Activated CD8-positive, alpha-beta memory T cell treated with anti-CD3 and anti-CD28 coated beads, Interleukin-2, amount 10 ng/mL, durations not matched to agents 7 days and 5 days (primary cell): ENCODE results near the gene NFATC2. TPM values are rescaled to one million over a fixed set of nuclear protein-coding genes. Genes with fewer than 3 reads are reported as not detected.
"Not testable (repeated sequence)": the region's sequence is repeated elsewhere in the genome, so short reads cannot be mapped to it uniquely, and the experiment has no call there.

Experiments used
- ATAC-seq: fragments of 150-1000 bp; cut with Tn5 transposase; one replicate; pipeline ENCODE4 v1.10.0; 2021; ENCODE audit warnings: moderate library complexity
- CTCF ChIA-PET: fragments of 350-600 bp; sonication (Branson Sonifier 250); formaldehyde crosslinking; loops from one replicate; lab custom pipeline; 2021; ENCODE audit warnings: antibody characterized with exemption; lab: Charles Lee
- DNase-seq: peaks from one replicate; pipeline ENCODE4 v3.0.0-alpha.2; 2020
- H3K27ac Mint-ChIP-seq: one replicate; pipeline ENCODE4 v1.8.0; 2021; ENCODE audit warnings: mild to moderate bottlenecking, mixed read lengths
- H3K27me3 Mint-ChIP-seq: one replicate; pipeline ENCODE4 v1.8.0; 2021; ENCODE audit warnings: mixed read lengths
- H3K36me3 Mint-ChIP-seq: one replicate; pipeline ENCODE4 v1.8.0; 2021; ENCODE audit warnings: mild to moderate bottlenecking, mixed read lengths
- H3K4me1 Mint-ChIP-seq: one replicate; pipeline ENCODE4 v1.8.0; 2021; ENCODE audit warnings: mixed read lengths
- H3K4me3 Mint-ChIP-seq: one replicate; pipeline ENCODE4 v1.8.0; 2021; ENCODE audit warnings: mild to moderate bottlenecking, moderate library complexity, mixed read lengths
- H3K9me3 Mint-ChIP-seq: one replicate; pipeline ENCODE4 v1.8.0; 2022; ENCODE audit warnings: low read depth, mixed read lengths
- total RNA-seq, 2 experiments: library from RNA; stranded (reverse); gene quantifications; one replicate each; pipeline ENCODE4 v1.2.3, GENCODE V29; 2021

NFATC2 gene
- total RNA-seq, 2 experiments from 2014 or later: 39.9 to 59.0 TPM

GRCh38 chr20:51543422-51543788, 886 bp upstream of the NFATC2 start:
- DNase-seq (no peak), ATAC-seq (no peak)
- H3K4me3 Mint-ChIP-seq: peak overlapping the region; percentile 62
- CTCF ChIA-PET: interaction anchor here (1.0 to 6.1 kb wide), 9 partner anchors 11 to 158 kb away, joined by 3 to 45 read pairs (median 10); no protein-coding TSS in a partner anchor
- peaks cover 32% of the 10 kb centered on the region for H3K4me1 Mint-ChIP-seq
- peaks cover 20% of the 10 kb centered on the region for H3K36me3 Mint-ChIP-seq
- no peaks in the 10 kb centered on the region for H3K9me3 Mint-ChIP-seq
- peaks cover 43% of the 10 kb centered on the region for H3K27me3 Mint-ChIP-seq
- H3K27ac Mint-ChIP-seq: peak overlapping the region; percentile 70

DNA sequence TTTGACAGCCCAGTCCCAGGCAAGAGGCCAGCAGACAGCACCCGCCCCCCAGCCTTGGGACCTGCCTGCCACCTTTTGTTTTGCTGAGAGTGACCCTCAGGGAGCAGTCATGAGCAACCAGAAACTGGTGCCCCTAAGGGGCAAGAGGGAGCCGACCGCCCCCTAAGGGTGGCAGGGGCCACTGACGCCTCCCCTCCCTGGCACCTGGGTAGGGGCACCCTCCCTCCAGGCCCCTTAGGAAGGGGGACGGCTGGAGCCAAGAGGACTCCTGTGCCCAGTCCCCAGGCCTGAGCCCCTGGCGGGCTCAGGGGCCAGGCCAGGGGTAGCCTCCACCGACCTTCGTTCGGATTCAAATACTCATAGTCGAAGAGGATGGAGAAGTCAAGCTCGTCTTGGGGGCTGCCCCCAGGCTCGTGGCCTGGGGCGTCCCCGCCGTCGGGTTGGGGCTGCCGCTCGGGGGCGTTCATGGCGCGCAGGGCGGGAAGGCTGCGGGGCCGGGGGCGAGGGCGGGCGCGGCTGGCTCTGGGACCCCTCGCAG, 417 bp downstream of the NFATC2 start:
- Mint-ChIP-seq H3K4me1 (peaks cover 45% of the 10 kb centered on the region), H3K27me3 (peaks cover 36% of the 10 kb centered on the region), H3K27ac (peak overlapping the region; percentile 99), H3K9me3 (no peaks in the 10 kb centered on the region), H3K4me3 (peak overlapping the region; percentile 97), H3K36me3 (peaks cover 33% of the 10 kb centered on the region)
- CTCF ChIA-PET: interaction anchor here (0.6 to 6.1 kb wide), 26 partner anchors 10 to 156 kb away, joined by 3 to 45 read pairs (median 4); no protein-coding TSS in a partner anchor
- ATAC-seq (peak; percentile 42), DNase-seq (peak; percentile 77)

DNA sequence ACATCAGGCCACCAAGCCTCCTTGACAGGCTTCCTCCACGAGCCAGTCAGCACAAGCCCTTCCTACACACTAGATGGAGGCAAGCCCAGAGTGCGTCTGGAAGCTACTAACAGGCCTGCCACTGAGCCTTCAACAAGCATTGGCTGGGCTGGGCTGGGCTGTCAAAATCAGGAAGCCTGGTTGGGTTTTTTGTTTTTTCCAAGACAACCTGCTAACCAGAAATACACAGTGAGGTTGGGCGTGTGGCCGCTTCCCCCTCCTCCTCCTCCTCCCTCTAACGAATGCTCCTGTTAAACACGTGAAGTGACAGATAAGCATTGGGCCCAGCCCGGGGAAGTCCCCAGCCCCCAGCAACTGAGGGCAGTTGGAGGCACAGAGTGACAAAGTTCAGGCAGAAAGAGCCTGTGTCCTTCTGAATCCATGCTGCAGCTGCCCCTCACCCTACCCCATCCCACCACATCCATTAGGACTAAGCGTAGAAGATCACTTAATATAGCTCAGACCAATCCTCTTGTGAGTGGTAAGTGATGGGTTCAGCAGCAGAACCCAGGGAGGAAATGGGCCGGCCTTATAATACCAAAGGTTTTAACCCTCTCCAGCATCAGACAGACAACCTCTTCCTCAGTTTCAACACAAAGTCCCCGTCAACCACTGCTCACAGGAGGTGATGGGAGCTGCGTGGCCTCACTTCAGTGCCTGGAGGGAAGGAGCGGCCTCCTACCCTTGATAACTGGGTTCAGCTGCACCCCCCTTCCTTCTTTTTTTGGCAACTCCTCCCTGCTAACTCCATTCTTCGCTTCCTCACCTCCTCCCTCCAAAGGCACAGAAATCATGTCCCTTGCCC, 1.1 kb downstream of the NFATC2 start:
- Mint-ChIP-seq H3K27me3 (peaks cover 29% of the 10 kb centered on the region), H3K9me3 (no peaks in the 10 kb centered on the region)

GRCh38 chr20:51540580-51540979, 1.9 kb downstream of the NFATC2 start:
- Mint-ChIP-seq H3K9me3 (no peaks in the 10 kb centered on the region), H3K36me3 (peaks cover 43% of the 10 kb centered on the region), H3K4me3 (peak overlapping the region; percentile 97), H3K4me1 (peaks cover 60% of the 10 kb centered on the region), H3K27me3 (peaks cover 24% of the 10 kb centered on the region), H3K27ac (peak overlapping the region; percentile 99)
- DNase-seq (no peak), ATAC-seq (no peak)
- CTCF ChIA-PET: interaction anchor here (0.6 to 6.1 kb wide), 11 partner anchors 10 to 155 kb away, joined by 3 to 45 read pairs (median 6); no protein-coding TSS in a partner anchor

More for the DNA sequence above, 1.1 kb downstream of the NFATC2 start:
- peak overlapping the region; percentile 99 for H3K27ac Mint-ChIP-seq
- CTCF ChIA-PET: interaction anchor here (0.6 to 6.1 kb wide), 22 partner anchors 10 to 156 kb away, joined by 3 to 45 read pairs (median 5); no protein-coding TSS in a partner anchor
- peaks cover 40% of the 10 kb centered on the region for H3K36me3 Mint-ChIP-seq
- H3K4me1 Mint-ChIP-seq: peaks cover 52% of the 10 kb centered on the region
- DNase-seq (peak; percentile 93), ATAC-seq (peak; percentile 79)
- peak overlapping the region; percentile 97 for H3K4me3 Mint-ChIP-seq

DNA sequence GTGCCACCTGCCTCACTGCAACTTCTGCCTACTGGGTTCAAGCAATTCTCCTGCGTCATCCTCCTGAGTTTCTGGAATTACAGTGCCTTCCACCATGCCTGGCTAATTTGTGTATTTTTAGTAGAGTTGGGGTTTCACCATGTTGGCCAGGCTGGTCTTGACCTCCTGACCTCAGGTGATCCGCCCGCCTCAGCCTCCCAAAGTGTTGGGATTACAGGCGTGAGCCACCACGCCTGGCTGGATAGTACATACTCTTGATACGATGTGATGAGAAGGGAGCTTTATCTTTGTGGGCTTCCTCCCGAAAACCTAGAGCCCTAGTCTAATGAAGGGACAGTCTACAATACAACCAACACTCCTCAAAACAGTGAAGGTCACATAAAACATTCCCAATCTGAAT, 2.4 kb downstream of the NFATC2 start:
- ATAC-seq, DNase-seq, H3K9me3 Mint-ChIP-seq: not testable (repeated sequence)
- Mint-ChIP-seq H3K4me3 (peak overlapping the region; percentile 97), H3K27me3 (peaks cover 19% of the 10 kb centered on the region), H3K36me3 (peaks cover 45% of the 10 kb centered on the region), H3K27ac (peak overlapping the region; percentile 99), H3K4me1 (peaks cover 65% of the 10 kb centered on the region)
- CTCF ChIA-PET: interaction anchor here (1.4 to 6.1 kb wide), 5 partner anchors 9 to 154 kb away, joined by 4 to 45 read pairs (median 18); no protein-coding TSS in a partner anchor

DNA sequence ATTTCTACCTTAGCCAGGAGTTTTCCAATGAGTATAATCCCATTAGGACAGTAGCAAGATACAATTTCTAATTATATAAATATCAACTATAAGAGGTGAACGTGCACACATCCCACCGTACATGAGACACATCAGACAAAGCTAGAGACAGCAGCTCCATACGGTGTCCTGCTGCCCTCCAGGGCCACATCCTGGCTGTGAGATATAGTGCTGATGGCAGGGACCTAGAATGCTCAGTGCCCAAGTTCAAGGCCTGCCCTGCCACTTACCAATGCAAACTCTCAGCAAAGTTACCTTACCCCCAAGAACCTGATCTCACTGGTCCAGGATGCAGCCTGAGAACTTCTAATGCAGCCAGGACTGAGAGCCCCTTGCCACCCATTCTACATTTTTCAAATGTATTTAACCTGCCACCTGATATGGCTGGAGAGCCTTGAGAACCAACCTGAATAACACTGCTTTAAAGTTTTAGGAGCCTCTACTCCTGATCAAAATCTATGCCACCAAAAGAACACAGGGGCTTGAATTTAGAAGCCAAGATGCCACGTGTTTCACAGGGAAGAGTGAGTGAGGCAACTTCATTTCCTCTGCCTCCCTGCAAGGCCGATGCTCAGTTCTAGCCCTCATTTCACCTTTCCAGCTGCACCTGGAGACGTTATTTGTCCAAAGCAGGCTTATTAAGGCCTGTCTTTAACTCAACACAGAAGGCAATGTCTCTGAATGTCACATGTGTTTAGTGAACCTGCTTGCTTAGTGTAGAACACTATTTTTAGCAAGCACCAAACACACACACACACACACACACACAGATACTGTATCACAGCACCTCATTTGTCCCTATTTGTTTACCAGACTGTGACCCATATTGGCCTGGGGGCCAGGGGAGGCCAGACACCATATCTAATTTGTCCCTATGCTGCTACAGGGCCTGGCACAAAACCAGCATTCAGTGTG, 6.1 kb downstream of the NFATC2 start:
- no peaks in the 10 kb centered on the region for H3K9me3 Mint-ChIP-seq
- no peak for ATAC-seq
- H3K4me1 Mint-ChIP-seq: peaks cover 93% of the 10 kb centered on the region
- no peaks in the 10 kb centered on the region for H3K27me3 Mint-ChIP-seq
- H3K36me3 Mint-ChIP-seq: peaks cover 59% of the 10 kb centered on the region
- CTCF ChIA-PET: interaction anchor here (0.6 to 1.7 kb wide), 7 partner anchors 10 to 167 kb away, joined by 3 to 5 read pairs (median 3); no protein-coding TSS in a partner anchor
- peak overlapping the region; percentile 47 for H3K4me3 Mint-ChIP-seq
- DNase-seq: peak; percentile 53
- H3K27ac Mint-ChIP-seq: peak overlapping the region; percentile 74

DNA sequence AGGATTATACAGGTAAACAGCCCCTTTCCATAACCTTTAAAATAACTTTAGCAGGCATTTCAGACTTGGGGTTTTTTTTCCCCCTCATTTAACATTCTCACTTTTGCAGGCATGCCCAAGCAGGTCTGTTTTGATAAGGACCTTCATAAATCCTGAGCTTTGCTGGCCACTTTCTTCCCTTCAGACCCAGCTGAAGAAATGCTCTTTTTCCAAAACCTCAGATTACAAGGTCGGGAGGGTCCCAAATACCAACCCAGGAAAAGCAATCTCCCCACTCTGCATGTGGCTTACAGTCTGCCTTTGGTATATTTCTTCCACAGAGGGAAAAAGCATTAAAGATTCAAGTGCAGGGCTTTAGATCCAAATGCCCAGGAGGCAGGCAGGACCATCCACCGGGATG, 6.8 kb downstream of the NFATC2 start:
- Mint-ChIP-seq H3K27ac (peak overlapping the region; percentile 74), H3K4me3 (peak overlapping the region; percentile 24), H3K27me3 (no peaks in the 10 kb centered on the region), H3K9me3 (no peaks in the 10 kb centered on the region), H3K36me3 (peaks cover 56% of the 10 kb centered on the region), H3K4me1 (peaks cover 96% of the 10 kb centered on the region)
- CTCF ChIA-PET: interaction anchor here (0.6 to 1.6 kb wide), 5 partner anchors 9 to 166 kb away, joined by 3 to 4 read pairs (median 3); no protein-coding TSS in a partner anchor
- no peak for DNase-seq
- ATAC-seq: no peak

DNA sequence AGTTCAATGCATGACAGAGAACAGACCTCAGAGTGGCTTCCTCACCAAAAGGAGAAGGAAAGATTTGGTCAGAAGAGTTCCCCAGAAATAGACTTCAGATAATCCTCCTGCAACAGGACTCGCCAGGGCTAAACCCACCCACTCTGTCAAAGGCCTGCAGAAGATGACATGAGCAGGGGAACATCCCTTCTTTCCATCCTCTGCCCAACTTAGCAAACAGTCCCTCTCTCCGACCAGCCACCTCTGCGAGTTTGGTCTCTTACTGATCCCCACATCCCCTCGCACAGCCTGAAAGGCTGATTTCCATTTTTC, 7.5 kb downstream of the NFATC2 start:
- Mint-ChIP-seq H3K4me3 (peak overlapping the region; percentile 24), H3K4me1 (peaks cover 97% of the 10 kb centered on the region), H3K27ac (peak overlapping the region; percentile 74), H3K36me3 (peaks cover 55% of the 10 kb centered on the region), H3K9me3 (no peaks in the 10 kb centered on the region), H3K27me3 (no peaks in the 10 kb centered on the region)
- CTCF ChIA-PET: no interaction called here
- ATAC-seq (peak; percentile 7), DNase-seq (no peak)

GRCh38 chr20:51533291-51534172, 9.0 kb downstream of the NFATC2 start:
- Mint-ChIP-seq H3K9me3 (no peaks in the 10 kb centered on the region), H3K27me3 (no peaks in the 10 kb centered on the region), H3K4me3 (no peak overlapping the region), H3K36me3 (peaks cover 43% of the 10 kb centered on the region), H3K4me1 (peaks cover 97% of the 10 kb centered on the region), H3K27ac (peak overlapping the region; percentile 69)
- ATAC-seq (no peak), DNase-seq (no peak)
- CTCF ChIA-PET: interaction anchor here (0.9 kb wide), 1 partner anchor 62 kb away, joined by 3 read pairs; no protein-coding TSS in a partner anchor

- CTCF ChIA-PET: no interaction called here
- Mint-ChIP-seq H3K36me3 (peaks cover 40% of the 10 kb centered on the region), H3K27me3 (no peaks in the 10 kb centered on the region), H3K4me1 (peaks cover 95% of the 10 kb centered on the region), H3K9me3 (no peaks in the 10 kb centered on the region), H3K4me3 (peak overlapping the region; percentile 11), H3K27ac (peak overlapping the region; percentile 69)
- ATAC-seq (no peak), DNase-seq (peak; percentile 55)
These were observed 9.8 kb downstream of the NFATC2 start for GRCh38 chr20:51532577-51533191.

- H3K36me3 Mint-ChIP-seq: peaks cover 34% of the 10 kb centered on the region
- H3K27ac Mint-ChIP-seq: peak overlapping the region; percentile 94
- H3K9me3 Mint-ChIP-seq: no peaks in the 10 kb centered on the region
- ATAC-seq (no peak), DNase-seq (no peak)
- H3K4me1 Mint-ChIP-seq: peaks cover 94% of the 10 kb centered on the region
- CTCF ChIA-PET: interaction anchor here (1.0 to 1.5 kb wide), 2 partner anchors 7 to 63 kb away, joined by 3 to 4 read pairs; no protein-coding TSS in a partner anchor
- H3K27me3 Mint-ChIP-seq: no peaks in the 10 kb centered on the region
- H3K4me3 Mint-ChIP-seq: peak overlapping the region; percentile 52
These were observed 10.6 kb downstream of the NFATC2 start for GRCh38 chr20:51531712-51532456.
